ENCODE results near the gene CARS1.

CARS1 gene

GRCh38 chr11:2963112-2963754 is 94.0 kb downstream of the CARS1 start:
- DNase-seq (ENCODE audit: low read depth, low spot score), result no peak
- in situ Hi-C loops (cut with HindIII; ENCODE audit: low sequenced_read_pairs), result no loop called here

DNA sequence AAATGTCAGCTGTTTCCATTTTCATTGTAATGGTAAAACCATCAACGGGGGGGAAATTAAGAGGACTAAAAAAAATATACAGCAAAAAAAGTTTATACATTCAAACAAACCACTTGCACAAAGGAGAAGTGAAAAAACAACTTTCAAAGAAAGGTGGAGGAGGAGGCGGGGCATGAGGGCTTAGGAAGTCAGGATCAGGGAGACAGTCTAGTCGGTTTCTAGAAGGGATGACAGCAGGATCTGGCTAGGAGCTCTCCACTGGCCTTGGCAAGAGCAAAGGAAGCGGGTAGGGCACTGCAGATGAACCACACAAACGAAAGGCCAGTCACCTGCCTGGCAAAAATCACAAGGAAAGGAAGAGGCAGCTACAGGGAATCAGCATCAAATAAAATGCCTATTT is 96.1 kb downstream of the CARS1 start:
- TF ChIP-seq, protein P1, sequence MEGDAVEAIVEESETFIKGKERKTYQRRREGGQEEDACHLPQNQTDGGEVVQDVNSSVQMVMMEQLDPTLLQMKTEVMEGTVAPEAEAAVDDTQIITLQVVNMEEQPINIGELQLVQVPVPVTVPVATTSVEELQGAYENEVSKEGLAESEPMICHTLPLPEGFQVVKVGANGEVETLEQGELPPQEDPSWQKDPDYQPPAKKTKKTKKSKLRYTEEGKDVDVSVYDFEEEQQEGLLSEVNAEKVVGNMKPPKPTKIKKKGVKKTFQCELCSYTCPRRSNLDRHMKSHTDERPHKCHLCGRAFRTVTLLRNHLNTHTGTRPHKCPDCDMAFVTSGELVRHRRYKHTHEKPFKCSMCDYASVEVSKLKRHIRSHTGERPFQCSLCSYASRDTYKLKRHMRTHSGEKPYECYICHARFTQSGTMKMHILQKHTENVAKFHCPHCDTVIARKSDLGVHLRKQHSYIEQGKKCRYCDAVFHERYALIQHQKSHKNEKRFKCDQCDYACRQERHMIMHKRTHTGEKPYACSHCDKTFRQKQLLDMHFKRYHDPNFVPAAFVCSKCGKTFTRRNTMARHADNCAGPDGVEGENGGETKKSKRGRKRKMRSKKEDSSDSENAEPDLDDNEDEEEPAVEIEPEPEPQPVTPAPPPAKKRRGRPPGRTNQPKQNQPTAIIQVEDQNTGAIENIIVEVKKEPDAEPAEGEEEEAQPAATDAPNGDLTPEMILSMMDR (IDR thresholded peaks at IDR 0.05; ENCODE audit: low read depth, low read length), result no peak
- DNase-seq (ENCODE audit: low read depth, low spot score), result no peak
- H3K4me3 ChIP-seq (ENCODE audit: low read depth, low read length), result no peak overlapping the region
- in situ Hi-C loops (cut with HindIII; ENCODE audit: low sequenced_read_pairs), result no loop called here

More at GRCh38 chr11:2963112-2963754, 94.0 kb downstream of the CARS1 start:
- no peak overlapping the region for H3K4me3 ChIP-seq (ENCODE audit: low read depth, low read length)
- TF ChIP-seq, protein P1 (IDR thresholded peaks at IDR 0.05; ENCODE audit: low read depth, low read length), result no peak

- H3K4me3 ChIP-seq (ENCODE audit: low read depth, low read length), result no peak overlapping the region
- in situ Hi-C loops (cut with HindIII; ENCODE audit: low sequenced_read_pairs), result no loop called here
- no peak for DNase-seq (ENCODE audit: low read depth, low spot score)
- TF ChIP-seq, protein P1 (IDR thresholded peaks at IDR 0.05; ENCODE audit: low read depth, low read length), result no peak
Observed at GRCh38 chr11:2960139-2960538, 97.1 kb downstream of the CARS1 start.

- TF ChIP-seq, protein P1 (IDR thresholded peaks at IDR 0.05; ENCODE audit: low read depth, low read length), result no peak
- no peak for DNase-seq (ENCODE audit: low read depth, low spot score)
- no peak overlapping the region for H3K4me3 ChIP-seq (ENCODE audit: low read depth, low read length)
- in situ Hi-C loops (cut with HindIII; ENCODE audit: low sequenced_read_pairs), result no loop called here
Observed at GRCh38 chr11:2958251-2958650, 99.0 kb downstream of the CARS1 start.

DNA sequence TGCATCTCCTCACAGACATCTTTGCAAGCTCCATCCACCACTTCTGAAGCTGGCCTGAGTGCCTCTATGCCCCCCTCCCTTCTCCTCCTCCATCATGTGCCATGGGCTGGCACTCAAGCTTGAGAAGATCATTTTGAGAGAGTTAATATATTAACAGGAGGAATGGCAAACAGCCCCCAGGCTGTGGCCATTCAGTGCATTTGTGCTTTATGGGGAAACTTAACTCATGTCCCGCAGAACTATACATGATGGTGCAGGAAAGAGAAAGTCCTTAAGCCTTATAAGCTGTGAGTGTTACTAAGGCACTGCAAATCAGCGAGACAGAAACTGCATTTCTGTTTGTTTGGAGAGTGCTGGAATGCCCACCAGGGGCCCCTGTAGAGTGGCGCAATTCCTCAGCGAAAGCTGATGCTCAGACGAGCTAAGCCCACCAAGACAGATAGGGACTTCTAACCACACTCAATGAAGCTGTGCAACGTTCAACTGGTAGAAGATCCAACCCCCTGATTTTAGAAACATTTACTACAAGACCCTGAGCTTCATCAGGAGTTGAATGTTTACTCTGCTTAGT is 101.2 kb downstream of the CARS1 start:
- TF ChIP-seq, protein P1 (IDR thresholded peaks at IDR 0.05; ENCODE audit: low read depth, low read length), result peak; percentile 33
- peak; percentile 41 for DNase-seq (ENCODE audit: low read depth, low spot score)
- H3K4me3 ChIP-seq (ENCODE audit: low read depth, low read length), result no peak overlapping the region
- in situ Hi-C loops (cut with HindIII; ENCODE audit: low sequenced_read_pairs), result no loop called here

- in situ Hi-C loops (cut with HindIII; ENCODE audit: low sequenced_read_pairs), result no loop called here
- no peak overlapping the region for H3K4me3 ChIP-seq (ENCODE audit: low read depth, low read length)
- TF ChIP-seq, protein P1 (IDR thresholded peaks at IDR 0.05; ENCODE audit: low read depth, low read length), result no peak
- no peak for DNase-seq (ENCODE audit: low read depth, low spot score)
Observed at GRCh38 chr11:2954263-2954662, 103.0 kb downstream of the CARS1 start.
